A375 (cell line): Measurements from ENCODE around the gene ZNF593. TPM values are rescaled to one million over a fixed set of nuclear protein-coding genes. Genes with fewer than 3 reads are reported as not detected.

ENCODE experiments used
- total RNA-seq: library from RNA; depleted of rRNA; stranded (reverse); fragments of >200 nt; shearing (Covaris generic); gene quantifications from 2 replicates; pipeline ENCODE4 v1.2.3, GENCODE V29; 2014; rRNA removed

Gene ZNF593
- total RNA-seq = 69.6 and 124 TPM in 2 replicates

GRCh38 chr1:26169669-26170471, at the start of gene ZNF593:
TSS of gene ZNF593 (plus strand) at chr1:26169908. CDS start at chr1:26169984, 76 bp downstream.

GRCh38 chr1:26158908-26159742, 10.6 kb upstream of the ZNF593 start, which contains the start of gene FAM110D:
TSS of gene FAM110D (plus strand) at chr1:26159079. CDS start at chr1:26161292, 2,213 bp downstream.

GRCh38 chr1:26168410-26169197, 1.1 kb upstream of the ZNF593 start, which contains the start of gene C1orf232:
TSS of gene C1orf232 (minus strand) at chr1:26168963. CDS start at chr1:26168499, 464 bp downstream.

GRCh38 chr1:26171084-26172072, 1.7 kb downstream of the ZNF593 start, which contains the start of gene ZNF593OS:
TSS of gene ZNF593OS (minus strand) at chr1:26171832. CDS start at chr1:26171661, 171 bp downstream.

GRCh38 chr1:26177182-26177684, 7.5 kb downstream of the ZNF593 start, which contains the start of gene CNKSR1:
TSS of gene CNKSR1 (plus strand) at chr1:26177491. CDS start at chr1:26177548, 57 bp downstream.

GRCh38 chr1:26190373-26190987, 20.8 kb downstream of the ZNF593 start, which contains the start of gene CATSPER4:
TSS of gene CATSPER4 (plus strand) at chr1:26190602. CDS start at chr1:26190628, 26 bp downstream.

Other genes starting within 250 kb of the ZNF593 start
- gene PAFAH2, start 171.8 kb upstream of the ZNF593 start, total RNA-seq = 9.5 and 9.9 TPM in 2 replicates
- 12.3 and 17.5 TPM in 2 replicates for gene EXTL1, start 148.1 kb upstream of the ZNF593 start, total RNA-seq
- gene SLC30A2, start 123.8 kb upstream of the ZNF593 start, total RNA-seq = not detected in 2 replicates
- gene TRIM63, start 102.3 kb upstream of the ZNF593 start, total RNA-seq = not detected in 2 replicates
- gene PDIK1L, start 58.1 kb upstream of the ZNF593 start, total RNA-seq = 4.8 and 5.0 TPM in 2 replicates
- gene FAM110D, start 10.8 kb upstream of the ZNF593 start, total RNA-seq = 0.03 TPM in 1 of 2 replicates, not detected in the other
- not detected in 2 replicates for gene C1orf232, start 945 bp upstream of the ZNF593 start, total RNA-seq
- gene ZNF593OS, start 1.9 kb downstream of the ZNF593 start, total RNA-seq = 0.41 TPM in 1 of 2 replicates, not detected in the other
- 0.98 and 1.8 TPM in 2 replicates for gene CNKSR1, start 7.6 kb downstream of the ZNF593 start, total RNA-seq
- not detected in 2 replicates for gene CATSPER4, start 20.7 kb downstream of the ZNF593 start, total RNA-seq
- gene CEP85, start 64.3 kb downstream of the ZNF593 start, total RNA-seq = 24.5 and 25.3 TPM in 2 replicates
- 113 and 170 TPM in 2 replicates for gene SH3BGRL3, start 110.2 kb downstream of the ZNF593 start, total RNA-seq
- gene UBXN11, start 136.7 kb downstream of the ZNF593 start, total RNA-seq = 13.4 and 16.9 TPM in 2 replicates
- gene CD52, start 148.1 kb downstream of the ZNF593 start, total RNA-seq = 0.41 TPM in 1 of 2 replicates, not detected in the other
- 0.03 TPM in 1 of 2 replicates, not detected in the other for gene CRYBG2, start 184.2 kb downstream of the ZNF593 start, total RNA-seq
- gene ZNF683, start 202.8 kb downstream of the ZNF593 start, total RNA-seq = not detected in 2 replicates
- not detected in 2 replicates for gene LIN28A, start 240.9 kb downstream of the ZNF593 start, total RNA-seq